Fibroblast of lung (primary cell): ENCODE measurements around the gene FAM83B. TPM values are rescaled to one million over a fixed set of nuclear protein-coding genes. Genes with fewer than 3 reads are reported as not detected.

Experiments used
- DNase-seq, 2 donors: peaks; one replicate each; pipeline versions ENCODE4 v3.0.0 to v3.0.0-alpha.2; 2010; ENCODE audit warnings: low read depth in 2 of 2
- H2AFZ ChIP-seq: 2 replicates; pipeline ENCODE4 v1.5.1; 2012; ENCODE audit warnings: low read length, control low read depth, inconsistent platforms
- H3K27ac ChIP-seq: 2 replicates; pipeline ENCODE4 v1.5.1; 2011; ENCODE audit warnings: low read length, control low read depth; ENCODE audit not compliant: insufficient read depth
- H3K27me3 ChIP-seq: 2 replicates; pipeline ENCODE4 v1.5.1; 2011; ENCODE audit warnings: mild to moderate bottlenecking, low read length; ENCODE audit not compliant: control insufficient read depth, insufficient read depth
- H3K36me3 ChIP-seq: 2 replicates; pipeline ENCODE4 v1.5.1; 2011; ENCODE audit warnings: low read length; ENCODE audit not compliant: control insufficient read depth, insufficient read depth
- H3K4me1 ChIP-seq: 2 replicates; pipeline ENCODE4 v1.5.1; 2011; ENCODE audit warnings: low read length; ENCODE audit not compliant: control insufficient read depth, insufficient read depth; ENCODE audit errors: extremely low read depth
- H3K4me2 ChIP-seq: 2 replicates; pipeline ENCODE4 v1.5.1; 2011; ENCODE audit warnings: low read length, control low read depth; ENCODE audit not compliant: insufficient read depth; ENCODE audit errors: extremely low read depth
- H3K4me3 ChIP-seq, 4 experiments: fragments of 200-600 bp in 1 of 4; sonication (generic) in 1 of 4; replicated peaks in 1 of 4; 2 replicates each; pipeline ENCODE4 v1.5.1; 2011 to 2016; ENCODE audit warnings: low read length in 4 of 4, low read depth in 3 of 4, mild to moderate bottlenecking in 3 of 4, control low read depth in 2 of 4, inconsistent platforms in 1 of 4, mixed read lengths in 1 of 4; ENCODE audit not compliant: insufficient read depth in 1 of 4; ENCODE audit errors: control extremely low read depth in 1 of 4
- H3K79me2 ChIP-seq: 2 replicates; pipeline ENCODE4 v1.5.1; 2012; ENCODE audit warnings: mild to moderate bottlenecking, low read length, inconsistent platforms; ENCODE audit not compliant: control insufficient read depth, insufficient read depth
- H3K9ac ChIP-seq: 2 replicates; pipeline ENCODE4 v1.5.1; 2011; ENCODE audit warnings: mild to moderate bottlenecking, low read length, control low read depth; ENCODE audit not compliant: insufficient read depth
- H3K9me3 ChIP-seq: 2 replicates; pipeline ENCODE4 v1.5.1; 2012; ENCODE audit warnings: low read depth, low read length; ENCODE audit not compliant: control insufficient read depth, insufficient read depth
- H4K20me1 ChIP-seq: 2 replicates; pipeline ENCODE4 v1.5.1; 2011; ENCODE audit warnings: low read length; ENCODE audit not compliant: control insufficient read depth, insufficient read depth; ENCODE audit errors: extremely low read depth
- EZH2 ChIP-seq: IDR thresholded peaks from 2 replicates; pipeline ENCODE4 v1.5.1; 2012; ENCODE audit warnings: low read length, control low read depth, mild to moderate bottlenecking; ENCODE audit errors: missing control alignments
- polyA plus RNA-seq, 2 donors: library from polyadenylated mRNA; depleted of rRNA in 1 of 2; stranded (reverse) in 1 of 2; unstranded in 1 of 2; fragments of >200 nt; gene quantifications; 2 replicates each; pipeline ENCODE4 v1.2.1, GENCODE V29; 2011 to 2012; ENCODE audit warnings: missing spikeins in 1 of 2
- total RNA-seq: library from RNA; depleted of rRNA; stranded (reverse); fragments of >200 nt; gene quantifications from 2 replicates; pipeline ENCODE4 v1.2.1, GENCODE V29; 2014
- TF ChIP-seq, protein P1 (sequence below), 2 donors: IDR thresholded peaks in 1 of 2; conservative IDR thresholded peaks in 1 of 2; 1 replicate in 1 of 2; 2 replicates in 1 of 2; pipeline ENCODE4 v1.5.1; 2011 to 2012; ENCODE audit warnings: low read length in 2 of 2, control low read depth in 1 of 2, inconsistent platforms in 1 of 2, low read depth in 1 of 2, mild to moderate bottlenecking in 1 of 2

Gene FAM83B
- total and polyA plus RNA-seq, 2 donors (not counting 1 experiment from before 2014, with no cell fraction given): under 0.01 TPM; not detected in 1

GRCh38 chr6:54868556-54868955 is 22.0 kb downstream of the FAM83B start:
- Histone ChIP-seq H3K4me1 (no peaks in the 10 kb centered on the region), H4K20me1 (no peaks in the 10 kb centered on the region), H3K27ac (no peak overlapping the region), H3K9me3 (no peaks in the 10 kb centered on the region), H3K4me2 (no peak overlapping the region), H3K4me3 (no peak overlapping the region), H3K79me2 (no peaks in the 10 kb centered on the region), H2AFZ (no peak overlapping the region), H3K9ac (no peak overlapping the region), H3K27me3 (no peaks in the 10 kb centered on the region), H3K36me3 (no peaks in the 10 kb centered on the region)
- TF ChIP-seq EZH2: no peak
- TF ChIP-seq, protein P1, sequence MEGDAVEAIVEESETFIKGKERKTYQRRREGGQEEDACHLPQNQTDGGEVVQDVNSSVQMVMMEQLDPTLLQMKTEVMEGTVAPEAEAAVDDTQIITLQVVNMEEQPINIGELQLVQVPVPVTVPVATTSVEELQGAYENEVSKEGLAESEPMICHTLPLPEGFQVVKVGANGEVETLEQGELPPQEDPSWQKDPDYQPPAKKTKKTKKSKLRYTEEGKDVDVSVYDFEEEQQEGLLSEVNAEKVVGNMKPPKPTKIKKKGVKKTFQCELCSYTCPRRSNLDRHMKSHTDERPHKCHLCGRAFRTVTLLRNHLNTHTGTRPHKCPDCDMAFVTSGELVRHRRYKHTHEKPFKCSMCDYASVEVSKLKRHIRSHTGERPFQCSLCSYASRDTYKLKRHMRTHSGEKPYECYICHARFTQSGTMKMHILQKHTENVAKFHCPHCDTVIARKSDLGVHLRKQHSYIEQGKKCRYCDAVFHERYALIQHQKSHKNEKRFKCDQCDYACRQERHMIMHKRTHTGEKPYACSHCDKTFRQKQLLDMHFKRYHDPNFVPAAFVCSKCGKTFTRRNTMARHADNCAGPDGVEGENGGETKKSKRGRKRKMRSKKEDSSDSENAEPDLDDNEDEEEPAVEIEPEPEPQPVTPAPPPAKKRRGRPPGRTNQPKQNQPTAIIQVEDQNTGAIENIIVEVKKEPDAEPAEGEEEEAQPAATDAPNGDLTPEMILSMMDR (conservative IDR thresholded peaks at IDR 0.05 in 1 of 2, IDR thresholded peaks at IDR 0.05 in 1 of 2; ENCODE audit: low read depth in 1 of 2, low read length in 2 of 2): no peak
- DNase-seq: no peak

DNA sequence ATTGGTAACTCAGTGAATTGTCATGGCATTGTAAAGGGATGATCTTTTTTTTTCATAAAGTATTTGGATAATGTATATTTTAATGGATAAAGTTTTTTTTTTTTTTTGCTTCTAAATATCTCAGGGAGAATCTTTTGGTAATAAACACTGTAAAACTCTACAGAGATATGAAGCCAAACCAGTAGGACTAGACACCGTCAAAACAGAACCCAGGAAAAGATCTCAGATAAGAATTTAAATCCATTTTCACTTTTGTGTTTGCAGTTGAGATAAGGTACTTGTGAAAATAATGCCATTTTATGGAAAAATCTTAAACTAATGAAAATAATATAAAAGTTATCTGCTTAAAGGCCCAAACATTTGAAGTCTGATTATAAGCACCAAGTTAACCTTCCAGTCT is 27.0 kb downstream of the FAM83B start:
- no peaks in the 10 kb centered on the region for H3K27me3 ChIP-seq

GRCh38 chr6:54874349-54875048 is 27.9 kb downstream of the FAM83B start:
- DNase-seq: no peak
- no peaks in the 10 kb centered on the region for H3K27me3 ChIP-seq
- no peak overlapping the region for H3K27ac ChIP-seq
- no peak overlapping the region for H3K4me3 ChIP-seq
- H3K36me3 ChIP-seq: no peaks in the 10 kb centered on the region
- no peaks in the 10 kb centered on the region for H4K20me1 ChIP-seq
- H3K9ac ChIP-seq: no peak overlapping the region
- H3K79me2 ChIP-seq: no peaks in the 10 kb centered on the region
- TF ChIP-seq, protein P1 (conservative IDR thresholded peaks at IDR 0.05 in 1 of 2, IDR thresholded peaks at IDR 0.05 in 1 of 2; ENCODE audit: low read depth in 1 of 2, low read length in 2 of 2): no peak
- no peak for TF ChIP-seq EZH2
- H3K9me3 ChIP-seq: no peaks in the 10 kb centered on the region
- H2AFZ ChIP-seq: no peak overlapping the region
- H3K4me1 ChIP-seq: no peaks in the 10 kb centered on the region
- no peak overlapping the region for H3K4me2 ChIP-seq

More for the DNA sequence above, 27.0 kb downstream of the FAM83B start:
- H3K27ac ChIP-seq: no peak overlapping the region
- H3K36me3 ChIP-seq: no peaks in the 10 kb centered on the region
- H3K79me2 ChIP-seq: no peaks in the 10 kb centered on the region
- H3K9ac ChIP-seq: no peak overlapping the region
- no peaks in the 10 kb centered on the region for H4K20me1 ChIP-seq
- TF ChIP-seq, protein P1 (conservative IDR thresholded peaks at IDR 0.05 in 1 of 2, IDR thresholded peaks at IDR 0.05 in 1 of 2; ENCODE audit: low read depth in 1 of 2, low read length in 2 of 2): no peak
- no peak for TF ChIP-seq EZH2
- no peak for DNase-seq
- no peak overlapping the region for H3K4me3 ChIP-seq
- H2AFZ ChIP-seq: no peak overlapping the region
- H3K4me2 ChIP-seq: no peak overlapping the region
- H3K4me1 ChIP-seq: no peaks in the 10 kb centered on the region
- H3K9me3 ChIP-seq: no peaks in the 10 kb centered on the region
